HCT116 (cell line): ENCODE results near the gene ODF4.

ENCODE experiments used
- ATF3 ChIP-seq: IDR thresholded peaks from 2 replicates; pipeline ENCODE4 v1.6.1; 2012
- CTCF ChIP-seq, 3 experiments: fragments of 200-600 bp in 1 of 3; sonication (generic) in 1 of 3; IDR thresholded peaks in 2 of 3; conservative IDR thresholded peaks in 1 of 3; 2 replicates each; pipeline ENCODE4 v1.5.1; 2012 to 2017; ENCODE audit warnings: low read depth in 2 of 3, low read length in 2 of 3, antibody characterized with exemption in 1 of 3, borderline replicate concordance in 1 of 3, control low read depth in 1 of 3, mild to moderate bottlenecking in 1 of 3, mixed read lengths in 1 of 3, mixed run types in 1 of 3, moderate library complexity in 1 of 3; ENCODE audit not compliant: insufficient read depth in 1 of 3
- EZH2 ChIP-seq: fragments of 200-600 bp; sonication (generic); IDR thresholded peaks from 2 replicates; pipeline ENCODE4 v1.6.1; 2017; ENCODE audit warnings: antibody characterized with exemption, mixed run types
- EZH2phosphoT487 ChIP-seq: fragments of 200-600 bp; IDR thresholded peaks from 2 replicates; pipeline ENCODE4 v1.6.1; 2018; ENCODE audit warnings: antibody characterized with exemption, borderline replicate concordance
- FOSL1 ChIP-seq: IDR thresholded peaks from 2 replicates; pipeline ENCODE4 v1.6.1; 2012; ENCODE audit warnings: low read depth
- POLR2A ChIP-seq: IDR thresholded peaks from 2 replicates; pipeline ENCODE4 v1.7.0; 2011; ENCODE audit warnings: borderline replicate concordance; ENCODE audit not compliant: insufficient read depth, insufficient read length; ENCODE audit errors: extremely low read depth
- POLR2AphosphoS5 ChIP-seq: IDR thresholded peaks from 2 replicates; pipeline ENCODE4 v1.6.1; 2011; ENCODE audit warnings: mild to moderate bottlenecking, low read depth, low read length, moderate library complexity
- RAD21 ChIP-seq: IDR thresholded peaks from 2 replicates; pipeline ENCODE4 v1.6.1; 2012; ENCODE audit warnings: low read depth, mild to moderate bottlenecking
- SRF ChIP-seq: IDR thresholded peaks from 2 replicates; pipeline ENCODE4 v1.6.1; 2012; ENCODE audit warnings: low read depth
- ZFX ChIP-seq: fragments of 450-650 bp; IDR thresholded peaks from 2 replicates; pipeline ENCODE4 v1.6.1; 2017
- TF ChIP-seq, protein P1 (sequence below): IDR thresholded peaks from 2 replicates; pipeline ENCODE4 v1.6.1; 2012; ENCODE audit warnings: low read depth

DNA sequence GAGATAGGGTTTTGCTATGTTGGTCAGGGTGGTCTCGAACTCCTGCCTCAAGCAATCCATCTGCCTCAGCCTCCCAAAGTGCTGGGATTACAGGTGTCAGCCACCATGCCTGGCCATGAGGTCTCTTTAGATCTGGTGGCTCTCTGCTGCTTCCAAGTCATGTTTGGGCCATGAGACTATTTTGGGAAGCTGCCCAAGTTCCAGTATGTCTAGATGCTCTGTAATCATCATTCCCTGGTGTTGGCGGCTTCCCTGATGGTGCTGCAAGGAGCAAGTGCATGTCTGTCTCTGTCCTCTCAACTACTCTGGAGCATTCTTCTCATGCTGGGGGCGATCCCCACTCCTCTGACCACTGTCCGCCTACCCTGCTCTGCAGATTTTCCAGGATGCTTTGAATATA lies 6.4 kb upstream of the ODF4 start:
- no peak for TF ChIP-seq EZH2
- no peak for TF ChIP-seq CTCF (IDR thresholded peaks at IDR 0.05 in 2 of 3, conservative IDR thresholded peaks at IDR 0.05 in 1 of 3; ENCODE audit: borderline replicate concordance in 1 of 3, insufficient read depth in 1 of 3, low read depth in 2 of 3, low read length in 2 of 3)
- TF ChIP-seq POLR2A, result no peak
- TF ChIP-seq, protein P1, sequence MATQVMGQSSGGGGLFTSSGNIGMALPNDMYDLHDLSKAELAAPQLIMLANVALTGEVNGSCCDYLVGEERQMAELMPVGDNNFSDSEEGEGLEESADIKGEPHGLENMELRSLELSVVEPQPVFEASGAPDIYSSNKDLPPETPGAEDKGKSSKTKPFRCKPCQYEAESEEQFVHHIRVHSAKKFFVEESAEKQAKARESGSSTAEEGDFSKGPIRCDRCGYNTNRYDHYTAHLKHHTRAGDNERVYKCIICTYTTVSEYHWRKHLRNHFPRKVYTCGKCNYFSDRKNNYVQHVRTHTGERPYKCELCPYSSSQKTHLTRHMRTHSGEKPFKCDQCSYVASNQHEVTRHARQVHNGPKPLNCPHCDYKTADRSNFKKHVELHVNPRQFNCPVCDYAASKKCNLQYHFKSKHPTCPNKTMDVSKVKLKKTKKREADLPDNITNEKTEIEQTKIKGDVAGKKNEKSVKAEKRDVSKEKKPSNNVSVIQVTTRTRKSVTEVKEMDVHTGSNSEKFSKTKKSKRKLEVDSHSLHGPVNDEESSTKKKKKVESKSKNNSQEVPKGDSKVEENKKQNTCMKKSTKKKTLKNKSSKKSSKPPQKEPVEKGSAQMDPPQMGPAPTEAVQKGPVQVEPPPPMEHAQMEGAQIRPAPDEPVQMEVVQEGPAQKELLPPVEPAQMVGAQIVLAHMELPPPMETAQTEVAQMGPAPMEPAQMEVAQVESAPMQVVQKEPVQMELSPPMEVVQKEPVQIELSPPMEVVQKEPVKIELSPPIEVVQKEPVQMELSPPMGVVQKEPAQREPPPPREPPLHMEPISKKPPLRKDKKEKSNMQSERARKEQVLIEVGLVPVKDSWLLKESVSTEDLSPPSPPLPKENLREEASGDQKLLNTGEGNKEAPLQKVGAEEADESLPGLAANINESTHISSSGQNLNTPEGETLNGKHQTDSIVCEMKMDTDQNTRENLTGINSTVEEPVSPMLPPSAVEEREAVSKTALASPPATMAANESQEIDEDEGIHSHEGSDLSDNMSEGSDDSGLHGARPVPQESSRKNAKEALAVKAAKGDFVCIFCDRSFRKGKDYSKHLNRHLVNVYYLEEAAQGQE, result no peak
- no peak for TF ChIP-seq ZFX
- TF ChIP-seq EZH2phosphoT487, result no peak
- TF ChIP-seq ATF3, result no peak
- no peak for TF ChIP-seq SRF
- no peak for TF ChIP-seq RAD21
- TF ChIP-seq FOSL1, result no peak
- no peak for TF ChIP-seq POLR2AphosphoS5
